ENCODE measurements around the gene RIOK2.

Gene RIOK2

DNA sequence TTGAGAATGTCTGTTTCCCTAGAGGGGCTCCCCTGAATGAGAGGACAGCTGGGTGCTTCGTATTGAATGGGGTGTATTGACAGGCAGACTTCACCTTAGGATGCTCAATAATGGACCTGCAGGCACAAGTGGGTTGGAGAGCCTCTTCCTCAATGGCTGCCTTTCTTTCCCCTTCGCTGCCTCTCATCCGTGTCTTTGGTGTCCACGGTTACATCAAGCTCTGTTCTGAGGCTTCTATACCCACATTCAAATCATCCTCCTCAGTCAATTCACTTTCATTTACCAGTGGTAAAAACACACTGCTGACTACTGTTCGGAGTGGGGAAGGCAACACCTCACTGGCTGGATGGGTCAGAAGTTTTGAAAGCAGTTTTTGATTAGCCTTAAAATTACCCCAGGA is 61.2 kb downstream of the RIOK2 start:
- DNase-seq = no peak

DNA sequence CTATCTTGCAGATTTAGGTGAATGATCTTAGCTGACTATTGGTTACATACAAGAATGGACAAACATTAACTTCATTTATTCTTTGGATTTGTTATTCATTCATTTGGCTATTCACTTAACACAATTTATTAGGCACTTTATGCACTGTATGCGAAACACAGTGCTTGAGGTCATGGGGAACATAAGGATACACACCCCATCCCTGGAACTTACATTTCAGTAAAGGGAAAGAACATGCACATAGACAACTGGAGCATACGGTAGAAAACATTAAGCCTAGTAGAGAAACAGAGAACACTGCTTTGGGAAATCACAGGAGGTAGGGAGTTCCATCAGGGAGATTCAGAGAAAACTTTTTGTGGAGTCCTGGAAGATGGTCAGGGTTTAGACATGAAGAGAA is 62.9 kb downstream of the RIOK2 start:
- DNase-seq = no peak

- no peak for DNase-seq
These were observed 64.0 kb downstream of the RIOK2 start for GRCh38 chr5:97119007-97119390.

GRCh38 chr5:97118261-97119006 is 64.6 kb downstream of the RIOK2 start:
- DNase-seq = no peak

GRCh38 chr5:97115932-97116331 is 67.1 kb downstream of the RIOK2 start:
- no peak for DNase-seq

- DNase-seq = no peak
These were observed 70.8 kb downstream of the RIOK2 start for GRCh38 chr5:97112230-97112629.

GRCh38 chr5:97111616-97112015 is 71.4 kb downstream of the RIOK2 start:
- DNase-seq = no peak

GRCh38 chr5:97111004-97111403 is 72.0 kb downstream of the RIOK2 start:
- DNase-seq = no peak

Measured in NCI-H446 treated with DMSO at 0.1 percent for 48 hours (cell line).